ENCODE data around the gene SHC2. TPM values are rescaled to one million over a fixed set of nuclear protein-coding genes. Genes with fewer than 3 reads are reported as not detected.

Gene SHC2
- total and polyA plus RNA-seq, 7 donors = 1.8 to 49.9 (median 17.8) TPM

DNA sequence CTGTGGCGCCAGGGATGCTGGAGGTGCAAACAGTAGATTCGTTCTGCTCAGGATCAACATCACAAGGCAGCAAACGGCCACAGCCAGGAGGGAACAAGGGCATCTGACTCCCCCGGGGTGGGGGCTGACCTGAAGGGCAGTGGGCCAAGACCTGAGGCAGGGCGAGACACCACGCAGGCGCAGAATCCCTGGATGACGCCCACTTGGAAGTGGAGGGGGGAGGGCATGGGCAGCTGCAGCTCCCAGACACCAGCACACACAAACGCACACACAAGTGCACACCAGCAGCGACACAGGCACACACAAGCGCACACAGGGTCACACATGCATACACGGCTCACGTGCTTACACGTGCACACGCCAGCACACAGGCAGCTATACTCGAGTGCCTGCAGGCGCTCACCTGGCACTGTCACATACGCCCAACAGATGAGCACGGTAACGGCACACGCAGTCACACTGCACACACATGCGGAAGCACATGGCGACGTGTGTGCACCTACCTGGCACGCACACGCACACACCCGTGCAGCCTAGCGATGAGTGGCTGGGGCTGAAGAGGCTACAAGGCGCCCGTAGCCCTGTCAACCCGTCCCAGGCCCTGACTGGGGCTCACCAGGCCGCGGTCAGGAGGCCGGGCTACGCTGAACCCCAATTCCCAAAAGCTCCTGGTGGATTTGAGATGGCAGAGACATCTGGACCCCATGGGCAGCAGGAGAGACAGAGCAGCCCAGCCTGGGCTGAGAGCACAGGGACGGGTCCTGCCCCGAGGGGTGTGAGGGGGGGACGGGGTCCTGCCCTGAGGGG lies 57.4 kb downstream of the SHC2 start:
- no peak for TF ChIP-seq CTCF (IDR thresholded peaks at IDR 0.05)
- TF ChIP-seq POLR2AphosphoS5 (IDR thresholded peaks at IDR 0.05) = no peak
- no peak for TF ChIP-seq POLR2A (IDR thresholded peaks at IDR 0.05)
- TF ChIP-seq EP300 (IDR thresholded peaks at IDR 0.05) = no peak
- H3K9me3 ChIP-seq = no peaks in the 10 kb centered on the region
- no peak overlapping the region for H3K27ac ChIP-seq
- intact Hi-C loops (cut with DNase I) = no loop called here
- 57 to 80% methylated on average over 38 of the region's 38 CpGs for WGBS, 2 donors
- DNase-seq = no peak
- H3K4me3 ChIP-seq = no peak overlapping the region
- peaks cover 19 to 77% (median 58%) of the 10 kb centered on the region in 3 donors for H3K27me3 ChIP-seq
- no peaks in the 10 kb centered on the region for H3K36me3 ChIP-seq
- H3K4me1 ChIP-seq = peaks cover 0 to 13% (median 5%) of the 10 kb centered on the region in 4 donors

GRCh38 chr19:402786-403185 lies 58.0 kb downstream of the SHC2 start:
- Histone ChIP-seq H3K27me3 (peaks cover 12 to 75% (median 51%) of the 10 kb centered on the region in 3 donors), H3K36me3 (no peaks in the 10 kb centered on the region), H3K4me3 (no peak overlapping the region), H3K9me3 (no peaks in the 10 kb centered on the region), H3K27ac (no peak overlapping the region), H3K4me1 (peaks cover 0 to 7% (median 0%) of the 10 kb centered on the region in 4 donors)
- TF ChIP-seq CTCF (IDR thresholded peaks at IDR 0.05) (no peak), EP300 (IDR thresholded peaks at IDR 0.05) (no peak), POLR2AphosphoS5 (IDR thresholded peaks at IDR 0.05) (no peak), POLR2A (IDR thresholded peaks at IDR 0.05) (no peak)
- no peak for DNase-seq
- intact Hi-C loops (cut with DNase I) = no loop called here
- WGBS, 2 donors = 78 to 90% methylated on average over 11 of the region's 11 CpGs

DNA sequence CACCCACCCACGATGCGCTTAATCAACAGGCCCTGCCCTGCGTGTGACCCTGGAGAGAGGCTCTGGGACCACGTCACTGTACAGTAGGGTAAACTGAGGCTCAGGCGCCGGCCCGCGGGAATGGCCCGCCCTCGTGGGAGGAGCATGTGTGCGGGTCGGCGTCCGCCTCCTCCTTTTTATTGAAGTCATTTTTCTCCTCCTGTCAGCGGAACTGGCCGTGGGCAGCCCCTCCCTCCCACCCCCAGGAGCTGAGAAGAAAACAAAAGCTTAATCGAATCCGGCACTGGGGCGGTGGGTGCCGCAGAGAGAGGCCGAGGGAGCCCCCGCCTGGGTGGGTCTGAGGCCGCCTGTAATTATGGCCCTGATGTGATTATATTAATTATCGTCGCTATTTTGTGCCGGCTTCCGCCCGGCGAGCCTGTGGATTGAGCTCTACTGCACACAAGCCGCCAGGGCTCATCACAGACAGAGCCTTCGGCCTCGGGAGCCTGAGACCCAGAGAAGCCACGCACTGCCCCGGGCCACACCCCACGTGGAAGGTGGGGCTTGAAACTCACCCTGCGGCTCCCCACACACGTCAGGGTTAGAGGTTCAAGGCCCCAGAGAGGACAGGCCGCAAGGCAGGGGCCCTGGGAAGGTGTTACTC lies 58.8 kb downstream of the SHC2 start:
- H3K9me3 ChIP-seq = no peaks in the 10 kb centered on the region
- DNase-seq = no peak
- TF ChIP-seq POLR2AphosphoS5 (IDR thresholded peaks at IDR 0.05) (no peak), POLR2A (IDR thresholded peaks at IDR 0.05) (no peak), EP300 (IDR thresholded peaks at IDR 0.05) (no peak), CTCF (IDR thresholded peaks at IDR 0.05) (no peak)
- H3K27ac ChIP-seq = no peak overlapping the region
- H3K4me1 ChIP-seq = peaks cover 0 to 7% (median 0%) of the 10 kb centered on the region in 4 donors
- peaks cover 8 to 72% (median 43%) of the 10 kb centered on the region in 3 donors for H3K27me3 ChIP-seq
- WGBS, 2 donors = 16 to 41% methylated on average over 38 of the region's 38 CpGs
- H3K36me3 ChIP-seq = no peaks in the 10 kb centered on the region
- intact Hi-C loops (cut with DNase I) = no loop called here
- H3K4me3 ChIP-seq = peak overlapping the region in 2 of 4 donors; percentile 25 to 35

- Histone ChIP-seq H3K9me3 (no peaks in the 10 kb centered on the region), H3K36me3 (no peaks in the 10 kb centered on the region), H3K4me3 (no peak overlapping the region), H3K4me1 (peaks cover 0 to 7% (median 0%) of the 10 kb centered on the region in 4 donors), H3K27me3 (peaks cover 8 to 65% (median 36%) of the 10 kb centered on the region in 3 donors), H3K27ac (no peak overlapping the region)
- WGBS, 2 donors = 77 to 87% methylated on average over 43 of the region's 43 CpGs
- intact Hi-C loops (cut with DNase I) = no loop called here
- DNase-seq = no peak
- TF ChIP-seq EP300 (IDR thresholded peaks at IDR 0.05) (no peak), CTCF (IDR thresholded peaks at IDR 0.05) (no peak), POLR2A (IDR thresholded peaks at IDR 0.05) (no peak), POLR2AphosphoS5 (IDR thresholded peaks at IDR 0.05) (no peak)
These were observed 59.6 kb downstream of the SHC2 start for GRCh38 chr19:400976-401865.
